SU-DHL-6 (cell line): ENCODE results near the gene TRDMT1.

Experiments
- H2AFZ ChIP-seq: fragments of 200-600 bp; sonication (generic); 2 replicates; pipeline ENCODE4 v1.6.1; 2014; ENCODE audit warnings: low read depth, mild to moderate bottlenecking, moderate library complexity, mixed read lengths, antibody characterized with exemption, low read length; ENCODE audit not compliant: severe bottlenecking
- H3F3A ChIP-seq: fragments of 200-600 bp; shearing (Covaris generic); 2 replicates; pipeline ENCODE4 v1.6.0; 2016; ENCODE audit warnings: antibody characterized with exemption, mild to moderate bottlenecking; ENCODE audit not compliant: insufficient read depth
- H3K27ac ChIP-seq: fragments of 200-600 bp; sonication (generic); 2 replicates; pipeline ENCODE4 v1.5.1; 2016; ENCODE audit warnings: low read depth, mild to moderate bottlenecking, low read length, moderate library complexity, mixed read lengths
- H3K27me3 ChIP-seq: fragments of 200-600 bp; sonication (generic), shearing (Covaris generic); 2 replicates; pipeline ENCODE4 v1.6.0; 2014; ENCODE audit warnings: mild to moderate bottlenecking, low read length
- H3K36me3 ChIP-seq: fragments of 200-600 bp; sonication (generic); 2 replicates; pipeline ENCODE4 v1.6.1; 2014; ENCODE audit warnings: mild to moderate bottlenecking, low read length, mixed read lengths
- H3K4me2 ChIP-seq: fragments of 300-600, 200-600 bp; shearing (Covaris generic), sonication (generic); 2 replicates; pipeline ENCODE4 v1.6.0; 2014; ENCODE audit warnings: low read length, low read depth, mild to moderate bottlenecking; ENCODE audit not compliant: poor library complexity, severe bottlenecking
- H3K4me3 ChIP-seq: fragments of 200-600 bp; sonication (generic); 2 replicates; pipeline ENCODE4 v1.5.1; 2014; ENCODE audit warnings: antibody characterized with exemption, low read length, mild to moderate bottlenecking, mixed read lengths; ENCODE audit not compliant: insufficient read depth, poor library complexity, severe bottlenecking
- H3K79me2 ChIP-seq: fragments of 200-600 bp; sonication (generic); 2 replicates; pipeline ENCODE4 v1.6.1; 2014; ENCODE audit warnings: mild to moderate bottlenecking, low read length, moderate library complexity; ENCODE audit not compliant: insufficient read depth
- H3K9ac ChIP-seq: fragments of 200-600 bp; sonication (generic); 2 replicates; pipeline ENCODE4 v1.7.0; 2014; ENCODE audit warnings: mild to moderate bottlenecking, low read length
- H3K9me2 ChIP-seq: fragments of 200-600 bp; sonication (generic); replicated peaks from 2 replicates; pipeline ENCODE4 v1.6.1; 2014; ENCODE audit warnings: low read length; ENCODE audit not compliant: insufficient read depth
- H3K9me3 ChIP-seq: fragments of 200-600 bp; sonication (generic); 2 replicates; pipeline ENCODE4 v1.6.1; 2014; ENCODE audit warnings: low read length, mixed read lengths; ENCODE audit not compliant: insufficient read depth
- H4K20me1 ChIP-seq: fragments of 200-600 bp; sonication (generic); 2 replicates; pipeline ENCODE4 v1.6.1; 2014; ENCODE audit warnings: low read depth, mild to moderate bottlenecking, antibody characterized with exemption, low read length, moderate library complexity, mixed read lengths
- EZH2phosphoT487 ChIP-seq: fragments of 200-600 bp; sonication (generic), shearing (Covaris generic); conservative IDR thresholded peaks from 2 replicates; pipeline ENCODE4 v1.6.1; 2018; ENCODE audit warnings: mild to moderate bottlenecking, antibody characterized with exemption, low read length, moderate library complexity, mixed read lengths
- TF ChIP-seq, protein P1 (sequence below): fragments of 200-600 bp; sonication (generic); IDR thresholded peaks from one replicate; pipeline ENCODE4 v1.5.1; 2017; ENCODE audit warnings: antibody characterized with exemption, mild to moderate bottlenecking, low read length, moderate library complexity; ENCODE audit not compliant: insufficient read depth, poor library complexity, severe bottlenecking

The TRDMT1 gene

DNA sequence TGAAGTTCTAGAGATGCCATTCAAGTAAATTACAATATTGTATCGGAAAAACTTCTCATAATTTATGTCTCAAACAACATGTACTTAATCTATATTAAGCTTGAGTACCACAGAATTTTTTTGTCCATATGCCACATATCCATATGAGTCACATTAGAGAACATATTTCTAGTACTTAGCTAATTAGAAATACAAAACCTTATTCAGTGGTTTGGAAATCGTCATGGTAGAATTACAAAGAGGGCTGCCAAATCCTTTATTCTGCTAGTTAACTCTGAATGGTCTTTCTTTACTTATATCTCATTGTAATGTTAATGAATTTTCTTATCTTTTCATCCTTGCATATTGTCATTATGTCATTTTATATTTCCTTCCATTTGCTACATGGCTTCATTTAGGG is 17.6 kb upstream of the TRDMT1 start:
- no peak overlapping the region for H3K9ac ChIP-seq
- no peaks in the 10 kb centered on the region for H4K20me1 ChIP-seq
- H3K36me3 ChIP-seq = no peaks in the 10 kb centered on the region
- no peaks in the 10 kb centered on the region for H3K9me2 ChIP-seq
- H3K27me3 ChIP-seq = no peaks in the 10 kb centered on the region
- H3F3A ChIP-seq = no peaks in the 10 kb centered on the region
- H3K27ac ChIP-seq = no peak overlapping the region
- TF ChIP-seq, protein P1, sequence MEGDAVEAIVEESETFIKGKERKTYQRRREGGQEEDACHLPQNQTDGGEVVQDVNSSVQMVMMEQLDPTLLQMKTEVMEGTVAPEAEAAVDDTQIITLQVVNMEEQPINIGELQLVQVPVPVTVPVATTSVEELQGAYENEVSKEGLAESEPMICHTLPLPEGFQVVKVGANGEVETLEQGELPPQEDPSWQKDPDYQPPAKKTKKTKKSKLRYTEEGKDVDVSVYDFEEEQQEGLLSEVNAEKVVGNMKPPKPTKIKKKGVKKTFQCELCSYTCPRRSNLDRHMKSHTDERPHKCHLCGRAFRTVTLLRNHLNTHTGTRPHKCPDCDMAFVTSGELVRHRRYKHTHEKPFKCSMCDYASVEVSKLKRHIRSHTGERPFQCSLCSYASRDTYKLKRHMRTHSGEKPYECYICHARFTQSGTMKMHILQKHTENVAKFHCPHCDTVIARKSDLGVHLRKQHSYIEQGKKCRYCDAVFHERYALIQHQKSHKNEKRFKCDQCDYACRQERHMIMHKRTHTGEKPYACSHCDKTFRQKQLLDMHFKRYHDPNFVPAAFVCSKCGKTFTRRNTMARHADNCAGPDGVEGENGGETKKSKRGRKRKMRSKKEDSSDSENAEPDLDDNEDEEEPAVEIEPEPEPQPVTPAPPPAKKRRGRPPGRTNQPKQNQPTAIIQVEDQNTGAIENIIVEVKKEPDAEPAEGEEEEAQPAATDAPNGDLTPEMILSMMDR = no peak
- TF ChIP-seq EZH2phosphoT487 = no peak
- no peak overlapping the region for H3K4me3 ChIP-seq
- no peak overlapping the region for H2AFZ ChIP-seq
- H3K79me2 ChIP-seq = no peaks in the 10 kb centered on the region
- H3K9me3 ChIP-seq = no peaks in the 10 kb centered on the region
- no peak overlapping the region for H3K4me2 ChIP-seq

- no peak for TF ChIP-seq EZH2phosphoT487
- TF ChIP-seq, protein P1 = no peak
- Histone ChIP-seq H3F3A (no peaks in the 10 kb centered on the region), H2AFZ (no peak overlapping the region), H3K4me3 (no peak overlapping the region), H3K9me3 (no peaks in the 10 kb centered on the region), H3K79me2 (no peaks in the 10 kb centered on the region), H3K27ac (no peak overlapping the region), H3K9ac (no peak overlapping the region), H3K36me3 (no peaks in the 10 kb centered on the region), H4K20me1 (no peaks in the 10 kb centered on the region), H3K27me3 (no peaks in the 10 kb centered on the region), H3K9me2 (no peaks in the 10 kb centered on the region), H3K4me2 (no peak overlapping the region)
Observed at GRCh38 chr10:17217631-17218232, 16.3 kb upstream of the TRDMT1 start.

DNA sequence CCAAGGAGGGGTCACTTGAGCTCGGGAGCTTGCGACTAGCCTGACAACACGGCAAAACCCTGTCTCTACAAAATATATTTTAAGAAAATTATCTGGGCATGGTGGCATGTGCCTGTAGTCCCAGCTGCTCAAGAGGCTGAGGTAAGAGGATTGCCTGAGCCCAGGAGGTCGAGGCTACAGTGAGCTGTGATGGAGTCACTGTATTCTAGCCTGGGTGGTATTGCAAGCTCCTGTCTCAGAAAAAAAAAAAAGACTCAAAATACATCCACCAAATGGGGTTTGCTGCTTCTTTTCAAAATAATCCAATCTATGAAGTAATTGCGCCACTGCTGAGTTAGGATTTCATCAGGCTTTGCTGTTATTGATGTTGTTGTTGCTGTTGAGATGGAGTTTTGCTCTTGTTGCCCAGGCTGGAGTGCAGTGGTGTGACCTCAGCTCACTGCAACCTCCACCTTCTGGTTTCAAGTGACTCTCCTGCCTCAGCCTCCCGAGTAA is 15.5 kb upstream of the TRDMT1 start:
- H3K4me3 ChIP-seq = no peak overlapping the region
- H3K9ac ChIP-seq = no peak overlapping the region
- no peaks in the 10 kb centered on the region for H3K9me3 ChIP-seq
- H3K36me3 ChIP-seq = no peaks in the 10 kb centered on the region
- H4K20me1 ChIP-seq = no peaks in the 10 kb centered on the region
- H3K9me2 ChIP-seq = no peaks in the 10 kb centered on the region
- H3F3A ChIP-seq = no peaks in the 10 kb centered on the region
- H3K79me2 ChIP-seq = no peaks in the 10 kb centered on the region
- H3K27ac ChIP-seq = no peak overlapping the region
- H2AFZ ChIP-seq = no peak overlapping the region
- no peak overlapping the region for H3K4me2 ChIP-seq
- H3K27me3 ChIP-seq = no peaks in the 10 kb centered on the region
- TF ChIP-seq, protein P1 = no peak
- no peak for TF ChIP-seq EZH2phosphoT487
